T-helper 1 cell treated with Interleukin-12 subunit alpha and Interleukin-12 subunit beta and Interleukin-4 antibody, amounts not matched to agents 30 ng/mL and 1 ng/mL, for 36 hours (primary cell): Measurements from ENCODE around the gene ATG2B. TPM values are rescaled to one million over a fixed set of nuclear protein-coding genes. Genes with fewer than 3 reads are reported as not detected.
"Not testable (repeated sequence)": the region's sequence is repeated elsewhere in the genome, so short reads cannot be mapped to it uniquely, and the experiment has no call there.

ENCODE experiments used
- intact Hi-C: fragments of 100-400 bp; cut with micrococcal nuclease; formaldehyde crosslinking; loops from one replicate; pipeline ENCODE4 v1.15.1; 2024
- total RNA-seq: library from RNA; stranded (reverse); gene quantifications from 2 replicates; pipeline ENCODE4 v1.2.3, GENCODE V29; 2022

Gene ATG2B
- total RNA-seq, 1 donor from 2014 or later, result 21.3 TPM

DNA sequence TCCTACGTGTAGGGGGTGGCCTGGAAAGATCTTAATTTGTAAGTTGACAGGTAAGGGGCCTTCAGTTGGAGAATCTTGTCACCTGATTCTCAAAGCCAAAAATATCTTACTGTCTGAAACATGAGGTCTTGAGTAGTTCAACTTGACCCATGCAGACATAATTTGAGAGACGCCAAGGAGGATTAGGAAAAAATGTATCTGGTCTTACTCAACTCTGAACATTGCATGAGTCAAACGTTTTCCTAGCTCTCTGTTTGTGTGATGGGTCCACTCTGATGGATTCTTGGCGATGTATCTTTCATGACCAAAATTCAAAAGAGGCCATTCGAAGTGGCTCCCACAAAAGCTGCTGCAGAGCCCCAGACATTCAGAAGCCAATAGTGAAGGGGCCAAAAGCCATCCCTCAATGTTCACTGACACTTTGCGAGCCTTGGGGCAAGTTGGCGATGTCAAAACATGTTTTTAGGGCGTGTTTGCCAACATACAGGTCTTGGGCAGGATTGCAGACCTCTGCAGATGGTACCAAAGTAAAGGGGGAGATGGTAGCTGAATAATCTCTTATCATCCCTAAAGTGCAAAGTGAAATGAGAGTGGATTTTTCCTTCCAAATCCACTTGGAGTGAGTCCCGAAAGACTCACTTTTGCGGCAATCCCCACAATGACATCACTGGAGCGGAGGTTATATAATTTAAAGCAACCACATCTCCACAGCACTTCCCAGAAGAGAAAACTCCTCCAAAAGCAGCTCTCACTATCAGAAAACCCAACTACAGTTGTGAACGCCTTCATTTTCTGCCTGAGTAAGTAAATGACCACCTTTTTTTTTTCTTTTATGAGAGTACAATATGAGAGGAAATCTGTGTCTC is 107.4 kb downstream of the ATG2B start, which contains the start of gene BDKRB1:
BDKRB1 (plus strand) TSS at position 710 of the 866 bp plus-strand sequence. CDS start 7,473 bp downstream, outside the sequence.
- intact Hi-C loops, result no loop called here

DNA sequence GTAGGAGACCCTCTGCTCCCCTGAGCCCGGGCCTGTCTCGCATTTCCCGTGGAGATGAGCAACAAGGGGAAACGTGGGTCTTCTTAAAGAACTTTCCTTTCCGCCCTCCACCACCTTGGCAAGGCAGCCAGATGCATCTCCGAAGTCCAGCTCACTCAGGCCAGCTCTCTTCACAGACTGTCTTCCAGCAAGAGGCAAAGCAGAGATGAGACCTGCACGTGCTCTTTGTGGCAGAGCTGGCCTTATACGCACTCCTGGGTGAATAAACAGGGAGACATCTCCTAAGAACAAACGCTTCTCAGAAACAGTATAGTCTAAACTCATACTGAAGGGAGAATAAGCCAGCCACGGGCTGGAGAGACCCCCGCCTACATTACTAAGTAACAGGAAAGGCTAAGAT is 108.5 kb downstream of the ATG2B start:
- intact Hi-C loops, result no loop called here

DNA sequence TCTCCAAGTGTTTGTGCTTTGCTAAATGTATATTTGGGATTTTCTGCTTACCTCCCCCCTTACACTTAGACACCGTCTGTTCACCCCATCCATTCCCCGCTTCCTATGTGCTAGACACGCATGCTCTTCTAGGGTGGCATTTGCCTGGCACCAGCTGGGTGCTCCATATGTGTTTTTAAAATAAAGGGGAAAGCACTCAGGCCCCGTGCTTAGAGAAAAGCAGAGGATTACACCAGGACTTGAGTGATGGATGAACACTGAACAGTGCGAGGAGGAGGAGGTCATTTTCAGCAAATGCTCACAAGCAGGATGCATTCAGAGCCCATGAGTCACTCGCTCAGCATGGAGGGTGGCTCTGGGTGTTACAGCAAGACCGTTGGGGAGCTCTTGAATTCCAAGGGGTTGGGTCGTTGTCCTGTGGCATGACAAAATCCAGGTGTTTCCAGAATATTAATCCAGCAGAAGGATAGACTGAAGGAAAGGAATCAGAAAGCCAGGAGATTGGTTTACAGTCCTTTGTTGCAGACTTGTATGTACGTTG is 110.1 kb downstream of the ATG2B start:
- intact Hi-C loops, result no loop called here

DNA sequence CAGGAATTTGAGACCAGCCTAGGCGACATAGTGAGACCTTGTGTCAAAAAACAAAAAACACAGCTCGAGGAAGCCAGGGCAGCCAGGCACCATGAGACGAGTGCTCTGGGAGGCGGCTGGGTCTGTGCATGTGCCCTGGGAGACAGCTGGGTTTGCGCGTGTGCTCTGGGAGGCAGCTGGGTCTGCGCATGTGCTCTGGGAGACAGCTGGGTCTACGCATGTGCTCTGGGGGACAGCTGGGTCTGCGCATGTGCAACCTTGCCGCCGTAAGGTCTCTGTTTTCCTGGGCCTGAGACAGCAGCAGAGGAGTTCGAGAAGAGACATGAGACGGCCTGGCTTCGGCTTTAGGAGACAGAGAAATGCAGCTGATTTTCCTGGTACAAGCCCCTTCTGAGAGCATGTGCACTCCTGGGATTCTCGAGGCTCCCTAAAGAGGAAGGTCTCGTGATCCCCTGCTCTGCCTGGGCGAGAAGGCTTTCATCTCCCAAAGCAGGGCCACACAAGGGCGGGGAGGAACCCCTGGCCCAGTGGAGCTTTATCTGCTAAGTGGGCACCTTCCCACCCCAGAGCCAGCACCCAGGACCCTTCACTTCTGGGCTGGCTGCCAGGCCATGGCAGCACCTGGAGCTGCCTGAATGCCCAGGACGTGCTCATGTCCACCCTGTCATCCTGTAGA is 110.7 kb downstream of the ATG2B start:
- intact Hi-C loops, result no loop called here

DNA sequence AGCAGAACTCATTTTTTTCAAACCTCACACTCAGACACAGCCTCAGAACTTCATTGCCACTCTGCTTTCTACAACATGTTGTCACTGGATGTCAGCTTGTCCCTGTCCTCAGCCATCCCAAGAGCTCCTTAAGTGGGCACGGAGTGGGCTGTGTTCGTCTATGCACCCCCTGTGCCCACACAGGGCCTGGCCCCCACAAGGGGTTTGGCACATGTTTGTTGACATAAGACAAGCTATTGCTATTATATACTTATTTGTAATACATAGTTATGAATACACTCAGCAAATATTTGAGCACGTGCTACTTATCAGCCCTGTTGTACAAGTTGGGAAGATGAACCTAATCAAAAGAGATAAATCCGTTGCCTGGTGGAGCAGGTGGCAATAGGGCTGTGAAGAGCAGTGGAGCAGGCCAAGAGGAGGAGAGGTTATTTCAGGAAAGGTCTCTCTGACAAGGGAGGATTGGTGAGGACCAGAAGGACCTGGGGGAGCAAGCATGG is 111.4 kb downstream of the ATG2B start:
- intact Hi-C loops, result no loop called here

DNA sequence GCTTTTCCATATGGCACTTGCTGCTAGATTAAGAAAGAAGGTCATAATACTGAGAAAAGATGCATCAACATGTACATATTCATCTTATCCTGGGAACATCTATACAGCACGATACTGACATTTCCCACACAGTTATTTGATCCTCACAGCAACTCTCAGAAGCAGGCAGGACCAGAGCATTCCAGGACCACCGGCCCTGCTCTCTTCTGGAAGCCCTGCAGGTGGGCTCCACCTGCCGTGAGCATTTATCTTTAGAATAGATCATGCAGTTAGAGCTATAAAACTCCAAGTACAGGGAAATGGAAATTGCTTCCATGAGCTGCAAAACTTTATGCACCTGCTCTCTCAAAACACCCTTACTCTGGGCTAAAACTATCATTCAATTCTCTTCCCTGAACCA is 112.7 kb downstream of the ATG2B start:
- intact Hi-C loops, result no loop called here

DNA sequence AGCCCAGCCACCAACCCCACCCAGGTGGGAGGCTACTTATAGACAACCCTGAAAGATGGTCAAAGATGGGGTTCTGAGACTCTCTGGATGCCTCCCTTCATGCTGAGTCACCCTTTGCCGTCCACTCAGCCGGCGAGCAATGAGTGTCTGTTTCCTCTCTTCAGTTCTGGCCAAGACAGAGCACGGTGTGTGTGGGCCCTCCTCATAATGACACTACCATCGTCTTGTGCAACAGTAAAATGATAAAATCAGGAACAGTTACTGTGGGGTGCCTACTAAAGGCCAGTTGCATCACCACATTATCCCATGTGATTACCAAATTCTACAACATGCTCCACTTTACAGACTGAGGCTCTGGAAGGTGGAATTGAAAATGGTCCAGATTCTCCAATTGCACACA is 114.1 kb downstream of the ATG2B start:
- intact Hi-C loops, result no loop called here

DNA sequence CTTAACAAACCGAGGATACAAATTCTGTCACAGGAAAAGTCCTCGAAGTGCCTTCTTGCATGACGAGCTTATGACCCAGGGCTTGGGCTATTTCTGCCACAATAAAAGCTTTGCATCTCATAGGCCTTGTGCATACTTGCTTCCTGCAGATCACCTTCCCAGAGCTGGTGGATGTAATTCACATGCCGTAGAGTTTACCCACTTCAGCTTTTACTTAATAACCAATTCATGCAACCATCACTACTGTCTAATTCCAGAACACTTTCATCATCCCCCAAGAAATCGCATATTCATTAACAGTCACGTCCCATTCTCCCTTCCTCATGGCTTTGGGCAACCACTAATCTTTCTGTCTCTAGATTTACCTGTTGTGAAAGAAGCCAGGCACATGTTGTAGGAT is 116.1 kb downstream of the ATG2B start:
- intact Hi-C loops, result no loop called here

DNA sequence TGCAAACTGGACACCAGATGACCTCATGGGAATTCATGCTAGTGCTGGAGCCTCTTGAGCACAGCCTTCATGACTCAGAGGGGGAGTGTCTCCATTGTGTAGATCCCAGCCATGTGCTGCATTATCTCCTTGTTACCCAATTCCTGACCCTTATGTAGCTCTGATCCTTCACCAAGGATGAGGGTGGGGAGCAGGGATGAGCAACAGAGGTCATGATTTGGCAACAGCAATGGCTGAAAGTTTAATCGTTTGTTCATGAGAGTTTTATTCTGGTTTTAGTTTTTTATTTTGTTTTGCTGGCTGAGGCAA is 116.6 kb downstream of the ATG2B start:
- intact Hi-C loops, result no loop called here

DNA sequence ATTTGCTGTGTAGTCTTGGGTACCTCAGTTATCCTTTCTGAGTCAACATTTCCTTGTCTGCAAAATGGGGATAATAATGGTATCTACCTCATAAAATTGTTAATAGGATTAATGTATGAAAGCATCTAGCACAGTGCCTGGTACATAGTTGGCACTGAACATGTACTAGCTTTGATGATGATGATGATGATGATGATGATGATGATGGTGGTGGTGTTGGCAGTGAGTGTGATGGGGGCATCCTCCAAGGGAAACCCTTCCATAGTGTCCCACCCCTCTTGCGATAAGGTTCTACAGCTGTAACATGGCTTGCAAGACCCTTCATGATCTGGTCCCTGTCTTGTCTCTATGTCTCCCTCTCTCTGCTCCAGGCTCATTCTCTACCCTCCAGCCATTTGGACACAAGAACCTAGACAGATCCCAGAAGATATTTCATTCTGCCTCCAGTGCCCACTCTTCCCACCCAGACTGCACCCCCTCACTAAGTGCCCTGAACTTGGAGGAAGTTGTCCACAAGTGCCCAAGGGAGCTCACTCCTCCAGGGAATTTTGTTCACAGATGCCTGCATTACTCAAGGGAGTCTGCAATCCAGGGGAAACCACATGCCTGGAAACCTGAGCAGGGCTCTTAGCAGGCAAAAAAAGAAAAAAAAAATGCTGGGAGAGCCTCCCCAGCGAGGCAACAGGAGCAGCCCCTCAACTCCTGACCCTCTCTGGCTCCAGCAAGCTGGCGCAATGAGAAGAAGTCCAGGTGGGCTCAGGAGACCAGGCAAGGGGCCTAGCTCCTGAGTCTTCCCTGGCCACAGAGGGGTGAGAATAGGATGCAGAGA is 117.2 kb downstream of the ATG2B start:
- intact Hi-C loops, result no loop called here

DNA sequence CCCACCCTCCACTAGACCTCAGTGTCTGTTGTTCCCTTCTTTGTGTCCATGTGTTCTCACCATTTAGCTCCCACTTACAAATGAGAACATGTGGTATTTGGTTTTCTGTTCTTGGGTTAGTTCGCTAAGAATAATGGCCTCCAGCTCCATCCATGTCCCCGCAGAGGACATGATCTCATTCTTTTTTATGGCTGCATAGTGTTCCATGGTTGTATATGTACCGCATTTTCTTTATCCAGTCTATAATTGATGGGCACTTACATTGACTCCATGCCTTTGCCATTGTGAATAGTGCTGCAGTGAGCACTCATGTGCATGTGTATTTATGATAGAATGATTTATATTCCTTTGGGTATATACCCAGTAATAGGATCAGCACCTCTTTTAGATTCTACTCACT is 118.1 kb downstream of the ATG2B start:
- intact Hi-C loops, result not testable (repeated sequence)

DNA sequence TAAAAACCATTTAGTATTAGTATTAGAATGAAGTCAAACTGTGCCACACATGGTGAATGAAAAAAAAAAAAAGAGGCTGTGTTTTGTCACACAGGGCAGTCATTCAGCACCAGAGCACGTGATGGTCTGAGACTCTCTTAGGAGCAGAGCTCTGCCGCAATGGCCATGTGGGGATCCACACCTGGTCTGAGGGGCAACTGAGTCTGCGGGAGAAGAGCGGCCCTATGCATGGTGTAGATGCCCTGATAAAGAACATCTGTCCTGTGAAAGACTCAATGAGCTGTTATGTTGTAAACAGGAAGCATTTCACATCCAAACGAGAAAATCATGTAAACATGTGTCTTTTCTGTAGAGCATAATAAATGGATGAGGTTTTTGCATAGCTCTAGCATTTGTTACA is 119.4 kb downstream of the ATG2B start:
- intact Hi-C loops, result no loop called here

DNA sequence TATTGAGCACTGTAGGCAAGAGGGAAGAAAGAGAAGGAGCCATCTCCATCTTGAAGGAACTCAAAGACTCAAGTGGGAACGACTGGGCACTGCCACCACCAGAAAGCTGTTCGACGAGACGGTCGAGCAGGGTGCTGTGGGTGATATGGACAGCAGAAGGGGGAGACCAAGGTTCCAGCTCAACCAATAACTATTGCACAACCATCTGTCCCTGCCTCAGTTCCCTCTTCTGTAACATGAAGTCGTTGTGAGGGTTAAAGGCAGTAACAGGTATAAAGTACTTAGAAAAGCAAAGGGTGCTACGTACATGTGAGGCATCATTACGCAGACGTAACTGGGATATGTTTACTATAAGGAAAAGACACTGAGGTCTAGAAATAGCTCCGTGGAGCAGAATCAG is 121.0 kb downstream of the ATG2B start:
- intact Hi-C loops, result no loop called here

DNA sequence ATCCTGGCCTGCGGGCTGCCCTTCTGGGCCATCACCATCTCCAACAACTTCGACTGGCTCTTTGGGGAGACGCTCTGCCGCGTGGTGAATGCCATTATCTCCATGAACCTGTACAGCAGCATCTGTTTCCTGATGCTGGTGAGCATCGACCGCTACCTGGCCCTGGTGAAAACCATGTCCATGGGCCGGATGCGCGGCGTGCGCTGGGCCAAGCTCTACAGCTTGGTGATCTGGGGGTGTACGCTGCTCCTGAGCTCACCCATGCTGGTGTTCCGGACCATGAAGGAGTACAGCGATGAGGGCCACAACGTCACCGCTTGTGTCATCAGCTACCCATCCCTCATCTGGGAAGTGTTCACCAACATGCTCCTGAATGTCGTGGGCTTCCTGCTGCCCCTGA is 122.5 kb downstream of the ATG2B start:
- intact Hi-C loops, result no loop called here

DNA sequence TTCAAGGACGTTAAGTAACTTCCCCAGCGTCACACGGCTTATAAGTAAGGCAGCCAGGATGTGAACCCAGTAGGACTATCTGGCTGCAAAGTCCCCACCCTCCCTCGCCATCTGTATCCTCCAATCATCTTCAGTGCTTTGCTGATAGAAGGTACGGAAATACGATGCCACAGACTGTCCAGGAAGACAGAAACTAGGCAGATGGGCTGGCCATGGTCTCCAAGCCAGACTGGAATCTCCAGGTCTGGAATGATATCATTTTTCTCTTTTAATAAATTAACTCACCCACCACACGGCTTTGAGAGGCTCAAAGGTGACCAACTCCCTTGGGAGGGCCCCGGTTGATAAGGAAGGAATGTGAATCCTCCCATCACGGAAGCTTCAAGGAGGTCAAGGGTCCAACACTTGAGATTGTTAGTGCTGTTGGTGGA is 123.4 kb downstream of the ATG2B start:
- intact Hi-C loops, result no loop called here

DNA sequence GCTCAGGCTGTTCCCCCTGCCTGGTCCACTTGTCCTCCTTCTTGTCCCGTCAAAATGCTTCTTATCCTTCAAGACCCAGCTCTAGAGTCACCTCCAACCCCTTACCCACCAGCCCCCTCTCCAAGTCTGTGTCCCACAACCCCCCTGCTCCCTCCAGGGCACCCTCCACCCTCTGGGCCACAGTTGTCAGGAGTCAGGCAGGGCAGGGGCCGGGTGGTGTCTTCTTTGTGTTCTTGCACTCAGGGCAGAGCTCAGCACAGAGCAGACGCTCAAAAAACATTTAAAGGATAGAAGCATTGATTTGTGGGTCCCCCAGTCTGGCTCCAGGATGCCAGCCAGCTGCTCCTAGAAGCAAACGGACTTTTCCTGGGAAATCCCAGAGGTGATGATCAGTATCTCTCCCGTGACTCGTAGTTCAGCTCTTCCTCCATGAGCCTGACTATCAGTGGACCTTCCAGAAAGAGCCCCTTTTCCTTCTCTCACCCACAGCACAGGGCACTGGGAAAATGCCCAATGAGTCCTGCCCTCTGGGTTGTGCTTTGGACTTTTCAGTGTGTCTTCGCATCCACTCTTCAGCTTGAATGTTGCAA is 124.4 kb downstream of the ATG2B start:
- intact Hi-C loops, result no loop called here

DNA sequence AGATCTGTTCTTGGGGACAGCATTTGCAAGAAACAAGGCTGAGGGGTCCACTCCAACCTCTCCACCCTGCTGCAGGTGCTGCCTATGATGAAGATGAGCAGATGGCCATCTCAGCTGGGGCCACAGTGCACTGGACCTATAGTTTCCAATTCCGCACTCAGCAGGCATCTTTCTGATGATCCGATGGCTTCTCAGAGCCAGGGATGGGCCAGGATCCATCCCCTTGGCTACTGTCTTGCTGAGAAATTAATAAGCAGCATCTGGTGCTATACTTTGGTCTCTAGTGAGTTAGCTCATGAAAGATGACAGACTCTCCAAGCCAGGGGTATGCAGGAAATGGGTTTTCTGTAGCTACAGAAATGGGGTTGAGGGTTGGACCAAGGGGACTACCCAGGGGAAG is 125.5 kb downstream of the ATG2B start:
- intact Hi-C loops, result loop anchor here (1.0 kb wide), 1 partner anchor 32 kb away; no protein-coding TSS in a partner anchor

DNA sequence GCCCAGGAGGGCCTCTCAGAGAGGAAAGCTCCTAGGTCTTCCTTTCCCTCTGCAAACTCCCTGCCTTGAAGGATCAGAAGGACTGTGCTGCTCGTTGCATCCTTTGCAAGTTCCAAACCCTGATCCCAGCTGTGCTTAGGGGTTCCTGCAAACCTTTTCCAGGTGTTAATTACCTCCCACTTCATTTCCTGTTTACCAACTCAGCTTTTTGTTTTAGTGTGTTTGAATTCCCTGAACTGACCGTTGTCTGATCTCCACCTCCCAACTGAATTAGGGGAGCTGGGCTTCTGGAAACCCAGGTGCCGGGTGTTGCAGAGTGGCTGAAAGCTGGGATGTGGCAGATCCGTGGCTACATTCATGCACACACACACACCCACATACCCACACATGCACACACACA is 127.7 kb downstream of the ATG2B start:
- intact Hi-C loops, result no loop called here

DNA sequence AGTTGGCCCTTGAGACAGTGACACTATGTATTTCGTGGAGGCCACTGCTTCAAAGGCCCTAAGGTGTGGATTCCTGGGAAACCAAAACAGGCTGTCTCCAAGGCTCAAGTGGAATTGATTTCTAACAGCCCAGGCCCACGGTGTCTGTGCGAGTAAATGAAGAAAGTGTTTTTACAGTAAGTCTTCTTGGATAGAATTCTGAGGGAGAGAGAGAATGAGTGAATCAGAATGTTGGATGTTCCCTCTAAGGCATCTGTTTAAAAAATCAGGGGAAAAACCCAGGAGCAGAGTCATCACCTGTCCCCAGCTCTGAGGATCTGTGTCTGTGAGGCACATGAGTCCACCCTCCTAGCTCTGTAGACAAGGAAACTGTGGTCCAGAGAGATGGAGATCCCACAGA is 129.5 kb downstream of the ATG2B start:
- intact Hi-C loops, result no loop called here

DNA sequence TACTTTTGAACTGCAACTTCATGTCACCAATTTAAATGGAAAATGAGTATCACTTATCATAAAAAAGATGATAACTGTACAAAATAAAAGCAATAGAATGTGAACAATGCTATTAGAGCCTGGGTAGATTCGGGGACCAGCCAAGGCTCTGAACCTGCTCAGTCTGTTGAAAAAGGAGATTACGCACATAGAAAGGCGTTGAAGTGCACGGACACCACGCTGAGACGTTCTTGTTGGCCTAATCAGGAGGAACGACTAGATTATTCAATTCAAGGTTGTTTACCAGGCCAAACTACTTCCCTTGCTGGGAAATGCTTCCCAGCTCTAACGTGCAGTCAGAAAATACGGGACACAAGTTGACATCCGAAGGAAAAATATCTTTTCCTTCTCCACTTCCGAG is 130.6 kb downstream of the ATG2B start:
- intact Hi-C loops, result no loop called here

DNA sequence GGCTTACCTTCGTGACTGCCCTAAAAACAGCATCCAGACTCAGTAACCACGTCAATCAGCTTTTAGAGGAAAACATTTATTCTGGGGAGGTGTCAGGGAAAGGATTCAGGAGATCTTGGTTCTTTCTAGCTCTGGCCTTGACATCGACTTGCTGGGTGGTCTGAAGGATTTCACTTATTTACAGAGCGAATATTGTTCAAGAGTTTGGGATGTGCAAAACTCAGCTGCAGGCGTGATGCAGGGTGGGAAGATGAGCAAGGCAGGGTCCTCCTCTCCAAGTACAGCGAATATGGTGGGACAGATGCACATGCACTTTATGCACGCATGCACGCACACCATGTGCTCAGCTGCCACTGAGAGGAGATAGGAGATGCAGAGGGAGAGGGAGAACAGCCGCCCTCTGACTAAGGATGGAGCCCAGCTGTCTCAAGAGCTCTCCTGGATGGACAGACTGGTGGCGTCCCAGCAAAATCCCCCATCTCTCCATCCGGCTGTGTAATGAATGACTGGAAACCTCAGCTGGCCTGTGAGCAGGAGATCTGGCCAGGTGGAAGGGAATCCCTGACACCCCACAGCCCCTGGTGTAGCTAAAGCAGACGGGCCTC is 131.5 kb downstream of the ATG2B start:
- intact Hi-C loops, result no loop called here
